Right hindlimb (tissue), 1 donor: ENCODE measurements around the gene DNM3.
"Not testable (repeated sequence)": the region's sequence is repeated elsewhere in the genome, so short reads cannot be mapped to it uniquely, and the experiment has no call there.

ENCODE experiments used
- DNase-seq: peaks from one replicate; pipeline ENCODE4 v3.0.0-alpha.2; 2018

DNM3 gene

DNA sequence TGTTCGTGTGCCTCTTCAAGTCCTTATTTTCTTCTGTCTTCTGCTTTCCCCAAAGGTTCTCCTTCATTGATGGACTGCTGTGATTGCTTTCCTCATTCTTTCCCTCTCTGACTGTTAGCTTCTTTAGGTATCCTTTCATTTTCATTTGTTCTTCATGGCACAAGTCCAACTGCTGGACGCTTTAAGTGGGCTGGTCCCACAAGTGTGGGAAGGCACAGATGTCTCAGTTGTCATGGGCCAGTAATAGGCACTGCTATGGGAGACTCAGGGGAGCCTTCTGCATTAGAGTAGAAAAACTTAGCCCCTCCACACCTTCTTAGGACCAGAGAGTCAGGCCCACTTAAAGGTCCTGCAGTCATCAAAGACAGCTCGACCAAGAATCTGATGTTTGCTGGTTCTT is 456.8 kb downstream of the DNM3 start:
- DNase-seq, result no peak

DNA sequence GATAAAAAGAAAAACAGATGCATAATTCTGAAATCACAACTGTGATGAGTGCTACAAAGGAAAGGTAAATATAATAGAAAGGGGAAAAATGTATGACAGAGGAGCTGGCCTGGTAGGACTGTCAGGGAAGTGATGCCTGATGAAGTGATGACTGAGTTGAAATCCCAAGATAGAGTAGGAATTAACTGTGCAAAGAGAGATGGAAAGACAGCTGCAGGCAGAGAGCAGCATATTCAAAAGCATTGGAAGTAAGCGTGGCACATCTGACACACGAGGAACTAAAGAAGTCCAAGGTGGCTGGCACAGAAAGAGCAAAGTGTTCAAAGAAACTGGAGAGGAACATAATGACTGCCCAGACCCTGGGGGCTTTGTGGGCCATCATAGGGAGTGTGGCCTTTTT is 457.6 kb downstream of the DNM3 start:
- no peak for DNase-seq

DNA sequence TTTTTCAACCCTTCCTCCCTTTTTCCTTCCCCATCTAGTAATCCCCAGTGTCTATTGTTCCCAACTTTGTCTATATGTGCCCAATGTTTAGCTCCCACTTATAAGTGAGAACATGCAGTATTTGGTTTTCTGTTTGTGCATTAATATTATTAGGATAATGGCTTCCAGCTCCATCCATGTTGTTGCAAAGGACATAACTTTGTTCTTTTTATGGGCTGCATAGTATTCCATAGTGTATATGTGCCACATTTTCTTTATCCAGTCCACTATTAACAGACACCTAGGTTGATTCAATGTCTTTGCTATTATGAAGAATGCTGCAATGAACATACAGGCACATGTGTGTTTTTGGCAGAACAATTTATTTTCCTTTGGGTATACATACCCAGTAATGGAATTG is 458.2 kb downstream of the DNM3 start:
- DNase-seq, result no peak

DNA sequence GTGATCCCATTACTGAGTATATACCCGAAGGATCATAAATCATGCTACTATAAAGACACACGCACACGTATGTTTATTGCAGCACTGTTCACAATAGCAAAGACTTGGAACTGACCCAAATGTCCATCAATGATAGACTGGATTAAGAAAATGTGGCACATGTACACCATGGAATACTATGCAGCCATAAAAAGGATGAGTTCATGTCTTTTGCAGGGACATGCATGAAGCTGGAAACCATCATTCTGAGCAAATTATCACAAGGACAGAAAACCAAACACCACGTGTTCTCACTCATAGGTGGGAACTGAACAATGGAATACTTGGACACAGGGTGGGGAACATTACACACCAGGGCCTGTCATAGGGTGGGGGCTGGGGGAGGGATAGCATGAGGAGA is 466.2 kb downstream of the DNM3 start:
- DNase-seq, result not testable (repeated sequence)

DNA sequence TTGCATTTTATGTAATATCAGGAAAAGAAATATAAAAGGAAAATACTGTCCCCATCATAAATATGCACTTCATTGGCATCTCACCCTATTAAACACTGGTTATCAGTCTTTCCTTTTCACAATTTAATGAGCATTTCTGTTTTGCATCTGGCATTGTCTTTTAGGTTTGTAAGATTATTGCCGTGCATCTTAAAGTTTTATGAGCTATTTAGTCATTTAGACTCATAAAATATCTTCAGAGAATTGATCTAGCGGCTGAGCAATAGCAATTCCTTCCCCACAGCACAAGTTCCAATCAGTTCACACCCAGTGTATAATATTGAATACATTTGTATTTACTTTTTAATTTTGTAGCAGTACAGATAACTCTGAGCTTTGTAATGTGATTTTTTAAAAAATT is 466.8 kb downstream of the DNM3 start:
- DNase-seq, result no peak

DNA sequence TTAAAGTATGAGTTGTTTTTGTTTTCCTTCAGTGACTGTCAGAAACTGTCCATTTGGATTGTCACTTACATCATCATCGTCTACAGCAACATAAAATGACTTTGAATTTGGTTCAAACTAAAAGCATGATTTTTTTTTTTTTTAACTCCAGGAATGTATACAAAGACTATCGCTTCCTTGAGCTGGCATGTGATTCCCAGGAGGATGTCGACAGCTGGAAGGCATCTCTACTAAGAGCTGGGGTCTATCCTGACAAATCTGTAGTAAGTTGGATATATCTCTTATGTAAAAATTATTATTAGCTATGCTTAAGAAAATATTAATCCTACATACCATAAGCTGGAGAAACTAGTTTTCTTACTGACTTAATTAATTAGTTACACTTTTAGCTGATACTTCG is 467.3 kb downstream of the DNM3 start:
- DNase-seq, result no peak

DNA sequence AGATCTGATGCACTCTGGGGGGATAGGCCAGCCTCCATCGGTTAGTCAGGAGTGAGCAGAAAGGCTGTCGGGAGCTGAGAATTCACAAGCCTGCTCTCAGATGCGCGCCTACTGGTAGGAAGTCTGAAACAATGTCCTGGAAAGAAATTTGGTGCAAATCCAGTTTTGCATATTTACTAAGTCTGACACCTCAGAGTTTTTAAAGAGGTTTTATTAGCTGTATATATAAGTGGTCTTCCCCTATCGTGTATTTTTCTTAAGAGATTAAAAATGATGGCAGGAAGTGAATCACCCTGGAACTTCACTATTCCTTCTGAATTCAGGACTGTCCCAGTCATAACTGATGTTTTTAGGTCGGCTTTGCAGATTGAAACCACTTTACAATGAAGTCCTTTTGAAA is 479.4 kb downstream of the DNM3 start:
- no peak for DNase-seq

DNA sequence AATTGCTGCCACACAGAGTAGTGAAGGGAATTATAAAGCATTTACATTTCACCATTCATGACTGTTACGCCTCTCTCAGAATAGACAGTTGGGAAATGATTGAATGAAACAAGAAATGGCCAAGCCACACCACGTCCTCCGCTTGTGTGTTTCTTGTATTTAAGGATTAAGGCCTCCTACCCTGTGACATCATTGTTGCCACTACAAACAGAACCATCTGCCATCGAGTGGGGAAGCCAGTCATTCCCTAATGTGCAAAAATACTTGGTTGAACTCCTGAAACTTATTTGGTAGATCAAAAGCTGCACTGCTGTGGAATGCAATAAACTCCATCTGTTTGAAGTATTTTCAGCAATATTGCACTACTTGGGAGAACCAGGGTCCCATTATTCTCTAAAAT is 480.2 kb downstream of the DNM3 start:
- DNase-seq, result peak; percentile 77

DNA sequence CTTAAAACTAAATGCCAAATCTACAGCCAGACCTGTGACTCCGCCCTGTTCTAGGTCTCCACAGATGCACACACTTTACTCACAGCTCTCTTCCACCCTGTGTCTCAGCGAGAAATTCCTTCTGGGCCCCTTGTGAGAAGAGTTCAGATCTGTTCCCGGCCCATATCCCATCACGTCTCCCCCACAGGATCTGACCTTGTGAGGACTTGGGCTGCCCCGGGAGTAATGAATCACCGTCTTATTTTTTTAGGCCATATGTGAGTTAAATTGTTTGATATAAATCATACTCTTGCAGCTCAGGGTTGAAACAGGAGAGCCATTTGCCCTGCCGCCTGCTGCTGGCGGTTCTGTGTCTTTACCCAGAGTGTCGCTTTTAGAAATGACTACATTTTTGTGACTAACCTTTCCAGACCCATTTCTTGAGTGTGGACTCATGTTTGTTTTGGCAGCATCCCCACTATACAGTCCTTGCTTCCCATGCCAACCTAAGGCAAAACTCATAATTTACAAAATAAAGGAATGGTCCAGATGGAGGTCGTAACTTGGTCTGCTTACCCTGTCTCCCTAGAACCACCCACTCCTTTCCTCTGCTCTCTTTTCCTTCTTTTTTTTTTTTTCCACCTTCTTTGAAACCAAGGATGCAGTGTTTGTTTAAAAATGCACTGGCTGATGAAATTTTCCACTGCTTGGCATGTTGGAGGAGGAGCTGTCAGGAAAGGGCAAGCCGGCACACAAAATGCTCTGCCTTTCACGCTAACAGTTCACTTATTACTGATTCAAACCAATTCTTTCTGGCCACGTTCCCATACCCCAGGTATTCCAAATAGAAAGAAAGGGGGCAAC is 481.1 kb downstream of the DNM3 start:
- peak; percentile 90 for DNase-seq

DNA sequence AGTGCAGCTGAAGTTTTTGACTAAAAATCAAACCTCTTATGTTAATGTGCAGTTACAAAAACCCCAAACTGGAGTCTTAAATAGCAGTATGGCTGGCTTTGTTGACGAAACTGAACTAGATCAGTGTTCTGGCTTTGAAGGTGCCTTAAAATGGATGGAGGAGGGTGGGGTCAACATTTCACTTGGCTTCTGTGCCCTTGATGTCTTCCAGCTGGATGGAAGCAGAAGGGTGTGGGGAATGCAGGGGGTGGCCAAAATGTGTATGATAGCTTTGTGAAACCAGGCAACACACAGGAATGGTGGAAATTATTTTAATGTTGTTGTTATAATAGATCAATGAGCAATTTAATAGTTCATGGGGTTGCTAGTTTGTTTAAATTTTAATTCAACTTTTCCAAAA is 482.4 kb downstream of the DNM3 start:
- DNase-seq, result peak; percentile 83

DNA sequence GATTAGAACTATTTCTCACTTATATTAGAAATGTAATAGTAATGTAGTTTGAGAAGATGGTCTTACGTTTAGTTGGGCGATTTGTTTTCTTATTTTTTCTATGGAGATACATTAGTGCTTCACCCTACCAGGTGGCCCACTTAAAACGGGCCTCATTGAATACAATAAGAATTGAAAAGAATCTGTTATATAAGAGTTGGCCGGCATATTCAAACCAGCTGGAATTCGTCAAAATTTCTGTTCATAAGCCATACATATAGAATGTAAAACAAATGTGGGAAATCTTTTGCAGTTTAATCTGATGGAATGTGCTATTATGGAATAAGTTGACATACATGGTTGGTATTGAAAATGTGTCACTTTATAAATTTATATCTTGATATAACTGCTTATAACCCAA is 482.8 kb downstream of the DNM3 start:
- DNase-seq, result no peak

DNA sequence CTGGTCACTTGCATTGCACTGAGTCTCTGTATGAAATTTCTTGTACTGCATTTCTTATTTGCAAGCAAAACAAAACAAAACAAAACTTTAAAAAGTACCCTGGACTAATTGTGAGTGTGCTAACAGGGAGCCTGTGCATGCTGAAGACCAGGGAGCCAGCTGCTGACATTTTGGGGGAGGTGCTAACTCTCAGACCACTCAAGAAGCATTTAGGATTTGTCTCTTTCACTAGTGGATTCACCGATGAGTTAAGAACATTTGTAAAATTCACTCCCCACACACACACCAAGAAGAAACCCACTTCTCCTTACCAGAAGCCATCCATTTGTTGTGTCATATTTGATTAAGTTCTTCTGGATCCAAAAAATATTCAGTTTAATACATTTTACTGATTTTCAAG is 483.5 kb downstream of the DNM3 start:
- no peak for DNase-seq

DNA sequence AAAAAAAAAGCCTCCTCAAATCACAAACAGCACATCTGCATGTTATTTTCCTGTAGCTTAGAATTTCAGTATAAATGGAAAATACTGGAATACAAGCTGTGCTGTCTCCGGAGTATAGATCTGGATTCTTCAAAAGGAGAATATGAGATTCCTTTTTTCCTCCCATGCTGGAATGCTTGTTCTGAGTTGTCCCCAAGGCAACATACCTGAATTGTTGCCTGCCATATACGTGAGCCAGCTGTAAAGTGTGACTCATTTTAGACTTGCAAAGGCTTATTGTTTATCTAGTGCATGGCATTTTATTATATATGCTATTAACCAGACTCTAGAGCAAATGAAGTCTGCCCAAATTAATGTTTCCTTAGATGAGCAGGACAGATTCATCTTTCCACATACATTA is 484.2 kb downstream of the DNM3 start:
- peak; percentile 75 for DNase-seq

DNA sequence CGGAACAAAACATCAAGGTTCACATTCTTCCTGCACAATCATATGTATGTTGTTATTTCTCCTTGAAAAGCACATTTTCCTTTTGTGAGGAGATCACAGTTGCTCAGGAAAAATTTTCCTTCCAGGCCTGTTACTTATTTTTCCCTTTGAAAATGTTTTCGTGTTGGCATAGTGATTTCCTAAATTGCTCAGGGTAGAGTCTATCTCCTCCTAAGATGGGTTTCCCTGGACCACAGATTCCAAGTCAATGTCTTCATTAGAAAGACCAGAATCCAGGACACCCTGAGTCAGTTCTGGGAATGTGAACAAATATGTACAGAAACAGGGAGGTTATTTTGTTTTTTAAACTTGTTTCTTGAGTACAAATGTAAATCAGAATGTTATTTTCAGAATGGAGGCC is 484.8 kb downstream of the DNM3 start:
- no peak for DNase-seq

DNA sequence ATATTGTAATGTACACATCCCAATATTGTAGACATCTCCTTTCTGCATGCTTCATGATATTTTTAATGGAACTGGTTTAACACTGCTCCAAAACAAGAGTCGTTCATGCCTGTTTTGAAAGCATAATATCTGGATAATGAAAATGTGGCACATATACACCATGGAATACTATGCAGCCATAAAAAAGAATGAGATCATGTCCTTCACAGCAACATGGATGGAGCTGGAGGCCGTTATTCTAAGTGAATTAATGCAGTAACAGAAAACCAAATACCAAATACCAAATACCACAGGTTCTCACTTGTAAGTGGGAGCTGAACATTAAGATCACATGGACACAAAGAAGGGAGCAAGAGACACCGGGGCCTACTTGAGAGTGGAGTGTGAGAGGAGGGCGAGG is 487.0 kb downstream of the DNM3 start:
- DNase-seq, result no peak

DNA sequence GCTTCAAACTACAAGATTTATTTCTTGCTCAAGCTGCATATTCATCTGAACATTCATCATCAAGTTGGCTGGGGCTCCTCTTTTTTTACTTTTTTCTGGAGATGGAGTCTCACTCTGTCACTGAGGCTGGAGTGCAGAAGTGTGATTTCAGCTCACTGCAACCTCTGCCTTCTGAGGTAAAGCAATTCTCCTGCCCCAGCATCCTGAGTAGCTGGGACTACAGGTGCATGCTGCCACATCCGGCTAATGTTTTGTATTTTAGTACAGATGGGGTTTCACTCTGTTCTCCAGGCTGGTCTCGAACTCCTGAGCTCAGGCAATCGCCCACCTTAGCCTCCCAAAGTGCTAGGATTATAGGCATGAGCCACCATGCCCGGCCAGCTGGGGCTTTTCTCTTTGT is 490.9 kb downstream of the DNM3 start:
- no peak for DNase-seq

DNA sequence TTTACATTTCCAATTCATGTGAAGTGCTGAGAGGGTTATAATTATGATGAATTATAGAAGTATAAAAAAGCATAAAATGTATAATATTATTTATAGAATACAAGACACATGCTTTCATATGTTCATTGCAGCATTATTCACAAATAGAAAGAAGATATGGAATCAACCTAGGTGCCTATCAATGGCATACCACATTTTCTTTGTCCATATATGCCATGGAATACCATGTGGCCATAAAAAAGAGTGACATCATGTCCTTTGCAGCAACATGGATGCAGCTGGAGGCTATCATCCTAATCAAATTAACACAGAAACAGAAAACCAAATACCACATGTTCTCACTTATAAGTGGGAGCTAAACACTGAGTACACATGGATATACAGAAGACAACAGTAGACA is 494.1 kb downstream of the DNM3 start:
- no peak for DNase-seq

DNA sequence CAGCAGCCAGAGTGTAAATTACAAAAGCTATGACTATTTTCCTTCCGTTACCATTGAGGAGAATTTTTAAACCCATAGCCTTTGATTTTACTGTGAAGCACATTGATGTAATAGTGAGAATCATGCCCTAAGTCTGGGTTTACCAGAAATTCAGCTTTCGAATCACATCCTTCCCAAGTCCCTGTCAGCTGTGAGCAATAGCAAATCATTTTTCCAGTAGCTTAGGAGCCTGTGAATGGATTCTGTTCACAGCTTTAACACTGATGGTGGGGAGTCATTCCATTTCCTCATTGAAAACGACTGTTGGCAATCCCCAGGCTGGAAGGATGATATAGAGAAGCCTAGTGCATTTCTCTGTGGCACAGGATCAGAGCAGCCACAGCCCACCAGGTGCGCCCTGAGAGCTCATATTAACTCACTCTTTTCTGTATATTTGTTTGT is 497.0 kb downstream of the DNM3 start:
- peak; percentile 34 for DNase-seq

DNA sequence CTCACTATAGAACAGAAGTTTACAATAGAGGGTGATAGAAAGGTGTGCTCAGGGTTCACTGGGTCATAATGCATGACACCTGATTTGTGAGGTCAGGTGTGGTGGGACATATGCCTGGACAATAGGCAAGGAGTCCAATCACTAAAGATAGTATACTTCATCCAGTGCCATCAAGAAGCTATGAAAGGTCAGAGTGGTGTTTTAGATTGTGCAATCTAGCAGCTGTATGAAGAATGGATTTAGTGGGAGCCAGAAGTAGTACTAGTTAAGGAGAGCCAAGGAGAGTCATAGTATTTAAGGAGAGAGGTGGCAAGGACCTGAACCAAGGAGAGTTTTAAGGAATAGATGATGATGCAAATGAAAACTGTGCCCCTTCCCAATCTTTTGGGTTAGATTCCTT is 498.5 kb downstream of the DNM3 start:
- no peak for DNase-seq

DNA sequence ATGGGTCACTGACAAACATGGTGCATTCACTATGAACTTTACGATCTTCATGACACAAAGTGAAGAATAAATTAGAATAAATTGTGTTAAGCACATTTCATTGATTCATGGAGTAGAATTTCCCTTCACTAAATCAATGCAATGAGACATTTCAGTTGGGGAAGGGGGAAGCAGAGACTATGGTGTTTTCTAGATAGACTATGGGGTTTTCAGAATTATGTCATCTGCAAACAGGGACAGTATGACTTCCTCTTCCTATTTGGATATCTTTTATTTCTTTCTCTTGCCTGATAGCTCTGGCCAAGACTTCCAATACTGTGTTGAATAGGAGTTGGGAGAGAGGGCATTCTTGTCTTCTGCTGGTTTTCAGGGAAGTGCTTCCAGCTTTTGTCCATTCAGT is 499.2 kb downstream of the DNM3 start:
- DNase-seq, result no peak

DNA sequence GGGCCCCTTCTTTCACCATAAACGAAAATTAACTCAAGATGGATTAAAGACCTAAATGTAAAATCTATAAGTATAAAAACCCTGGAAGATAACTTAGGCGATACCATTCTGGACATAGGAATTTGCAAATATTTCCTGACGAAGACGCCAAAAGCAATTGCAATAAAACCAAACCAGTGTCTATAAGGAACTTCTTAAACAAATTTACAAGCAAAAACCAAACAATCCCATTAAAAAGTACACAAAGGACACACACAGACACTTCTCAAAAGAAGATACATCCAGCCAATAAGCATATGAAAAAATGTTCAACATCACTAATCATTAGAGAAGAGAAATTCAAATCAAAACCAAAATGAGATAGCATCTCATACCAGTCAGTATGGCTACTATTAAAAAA is 500.4 kb downstream of the DNM3 start:
- no peak for DNase-seq

DNA sequence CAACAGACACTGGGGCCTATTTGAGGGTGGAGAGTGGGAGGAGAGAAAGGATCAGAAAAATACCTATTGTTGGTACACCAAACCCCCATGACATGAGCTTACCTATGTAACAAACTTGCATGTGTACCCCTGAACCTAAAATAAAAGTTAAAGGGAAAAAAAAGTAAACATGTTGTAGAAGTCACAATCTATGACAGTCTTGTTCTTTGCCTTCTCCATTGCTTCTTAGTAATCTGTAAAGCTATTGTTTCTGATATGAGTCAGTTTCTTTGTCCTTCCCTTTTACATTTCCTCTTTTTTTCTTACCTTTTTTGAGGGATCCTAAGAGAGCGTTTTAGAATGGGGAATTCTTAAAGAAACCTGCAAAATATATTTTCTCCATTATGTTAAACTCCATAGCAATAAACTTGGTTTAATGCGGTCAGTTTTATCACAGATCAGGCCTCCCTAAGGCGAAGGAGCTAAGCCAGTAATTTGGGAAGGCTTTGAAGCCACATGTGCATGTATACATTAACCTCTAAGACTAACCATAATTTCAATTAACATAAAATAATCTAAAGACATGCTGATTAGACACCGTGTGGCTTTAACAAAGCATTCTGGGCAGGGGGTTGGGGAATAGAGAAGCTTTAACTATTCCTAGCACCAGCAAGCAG is 501.4 kb downstream of the DNM3 start:
- DNase-seq, result no peak

DNA sequence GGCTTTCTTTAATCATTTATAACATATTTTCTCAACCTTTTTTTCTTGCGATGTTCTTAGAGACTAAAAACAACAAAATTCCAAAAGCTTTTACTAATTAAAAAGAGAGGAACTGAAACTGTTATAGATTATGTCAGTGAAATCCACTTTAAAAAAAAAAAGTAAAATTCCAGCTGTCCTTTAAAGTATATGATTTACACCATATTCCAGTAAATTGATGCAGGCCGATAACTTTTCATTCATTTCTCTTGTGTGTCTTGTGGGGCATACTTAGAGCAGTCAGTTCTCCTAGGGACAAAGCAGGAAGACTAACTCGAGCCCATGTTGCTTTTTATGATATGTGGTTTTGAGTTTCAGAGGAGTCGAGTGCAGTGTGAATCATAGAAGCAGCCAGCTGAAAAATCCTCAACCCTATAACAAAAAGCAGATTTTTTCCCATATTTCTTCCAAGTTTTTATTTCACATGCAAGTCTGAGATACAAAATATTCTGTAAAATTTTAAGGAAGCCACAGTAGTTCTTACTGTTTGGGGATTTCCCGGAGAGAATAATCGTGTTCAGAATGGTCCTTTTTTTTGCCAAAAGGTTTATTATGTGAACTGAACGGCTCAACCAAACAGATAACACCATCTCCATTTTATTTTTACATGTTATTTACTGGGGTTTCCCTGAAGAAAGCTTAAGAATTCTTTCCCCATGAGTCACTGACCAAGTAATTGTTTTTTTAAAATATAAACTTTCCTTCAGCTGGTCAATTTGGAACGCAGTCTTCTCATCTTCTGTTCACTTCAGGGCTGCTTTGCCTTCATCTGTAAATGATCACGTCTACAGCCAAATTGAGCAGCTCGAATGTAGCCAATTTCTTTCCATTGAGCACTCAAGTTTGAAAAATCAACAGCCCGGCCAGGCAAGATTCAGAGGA is 502.2 kb downstream of the DNM3 start:
- DNase-seq, result peak; percentile 70

DNA sequence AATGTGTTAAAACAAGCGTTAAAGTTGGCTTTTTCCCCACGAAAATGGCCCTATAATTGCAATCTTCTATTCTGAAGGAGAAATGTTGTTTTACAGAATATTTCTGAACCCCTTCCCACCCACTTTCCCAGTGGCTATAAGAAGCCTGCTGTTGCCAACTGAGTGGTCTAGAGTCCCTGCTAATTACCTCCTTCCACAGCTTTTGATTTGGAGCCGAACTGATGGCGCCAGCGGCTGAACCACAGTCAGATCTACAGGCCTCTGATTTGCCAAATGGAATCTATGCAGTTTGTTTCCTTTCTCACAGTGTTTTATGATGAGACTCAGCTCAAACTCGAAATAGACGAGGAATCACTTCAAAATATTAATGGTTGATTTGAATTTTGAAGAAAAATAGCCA is 503.1 kb downstream of the DNM3 start:
- peak; percentile 50 for DNase-seq
